Mammary epithelial cell (primary cell): ENCODE results near the gene BCAS3.

Experiments
- EZH2 ChIP-seq: IDR thresholded peaks from 2 replicates; pipeline ENCODE4 v1.6.1; 2012; ENCODE audit warnings: low read length, inconsistent platforms, borderline replicate concordance
- TF ChIP-seq, protein P1 (sequence below), 2 donors: IDR thresholded peaks in 1 of 2; conservative IDR thresholded peaks in 1 of 2; 2 replicates each; pipeline ENCODE4 v1.5.1; 2011 to 2012; ENCODE audit warnings: inconsistent platforms in 2 of 2, low read length in 2 of 2, mild to moderate bottlenecking in 2 of 2, control low read depth in 1 of 2, low read depth in 1 of 2; ENCODE audit not compliant: insufficient read depth in 1 of 2; ENCODE audit errors: extremely low read depth in 1 of 2

DNA sequence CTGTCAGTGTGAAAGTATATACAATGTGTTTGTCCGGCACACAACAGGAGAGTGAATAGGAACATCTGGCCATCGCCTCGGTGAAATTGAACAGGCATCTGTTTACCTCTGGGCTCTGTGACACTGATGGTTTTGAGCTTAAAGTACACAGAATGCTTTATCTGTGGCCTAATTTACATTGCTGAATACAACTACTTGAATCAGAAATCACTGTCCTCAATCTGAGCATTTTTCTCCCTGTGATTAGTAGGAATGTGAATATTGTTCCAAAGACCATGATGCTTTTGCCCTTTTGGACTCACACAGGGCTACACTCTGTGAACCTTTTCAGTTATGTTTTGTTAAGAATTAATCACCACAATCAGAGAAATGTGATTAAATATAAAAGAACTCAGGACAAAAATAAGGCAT lies 399.0 kb downstream of the BCAS3 start:
- TF ChIP-seq, protein P1, sequence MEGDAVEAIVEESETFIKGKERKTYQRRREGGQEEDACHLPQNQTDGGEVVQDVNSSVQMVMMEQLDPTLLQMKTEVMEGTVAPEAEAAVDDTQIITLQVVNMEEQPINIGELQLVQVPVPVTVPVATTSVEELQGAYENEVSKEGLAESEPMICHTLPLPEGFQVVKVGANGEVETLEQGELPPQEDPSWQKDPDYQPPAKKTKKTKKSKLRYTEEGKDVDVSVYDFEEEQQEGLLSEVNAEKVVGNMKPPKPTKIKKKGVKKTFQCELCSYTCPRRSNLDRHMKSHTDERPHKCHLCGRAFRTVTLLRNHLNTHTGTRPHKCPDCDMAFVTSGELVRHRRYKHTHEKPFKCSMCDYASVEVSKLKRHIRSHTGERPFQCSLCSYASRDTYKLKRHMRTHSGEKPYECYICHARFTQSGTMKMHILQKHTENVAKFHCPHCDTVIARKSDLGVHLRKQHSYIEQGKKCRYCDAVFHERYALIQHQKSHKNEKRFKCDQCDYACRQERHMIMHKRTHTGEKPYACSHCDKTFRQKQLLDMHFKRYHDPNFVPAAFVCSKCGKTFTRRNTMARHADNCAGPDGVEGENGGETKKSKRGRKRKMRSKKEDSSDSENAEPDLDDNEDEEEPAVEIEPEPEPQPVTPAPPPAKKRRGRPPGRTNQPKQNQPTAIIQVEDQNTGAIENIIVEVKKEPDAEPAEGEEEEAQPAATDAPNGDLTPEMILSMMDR (conservative IDR thresholded peaks at IDR 0.05 in 1 of 2, IDR thresholded peaks at IDR 0.05 in 1 of 2; ENCODE audit: extremely low read depth in 1 of 2, insufficient read depth in 1 of 2, low read depth in 1 of 2, low read length in 2 of 2) = no peak
- TF ChIP-seq EZH2 = no peak
